ENCODE data around the gene ATP9A. TPM values are rescaled to one million over a fixed set of nuclear protein-coding genes. Genes with fewer than 3 reads are reported as not detected.
A peak's percentile ranks its signal among the peaks of the same experiment; 100 is the strongest.
"Not testable (repeated sequence)": the region's sequence is repeated elsewhere in the genome, so short reads cannot be mapped to it uniquely, and the experiment has no call there.

Gene ATP9A
- total RNA-seq, 1 donor from 2014 or later, result 88.1 TPM

- Mint-ChIP-seq H3K27me3 (no peaks in the 10 kb centered on the region), H3K4me1 (ENCODE audit: low read depth) (peaks cover 1% of the 10 kb centered on the region), H3K36me3 (ENCODE audit: insufficient read depth) (peaks cover 14% of the 10 kb centered on the region), H3K27ac (no peak overlapping the region), H3K4me3 (ENCODE audit: low read depth) (no peak overlapping the region), H3K9me3 (ENCODE audit: low read depth) (no peaks in the 10 kb centered on the region)
- DNase-seq (ENCODE audit: low spot score, unreplicated experiment), result no peak
- TF ChIP-seq, protein P1, sequence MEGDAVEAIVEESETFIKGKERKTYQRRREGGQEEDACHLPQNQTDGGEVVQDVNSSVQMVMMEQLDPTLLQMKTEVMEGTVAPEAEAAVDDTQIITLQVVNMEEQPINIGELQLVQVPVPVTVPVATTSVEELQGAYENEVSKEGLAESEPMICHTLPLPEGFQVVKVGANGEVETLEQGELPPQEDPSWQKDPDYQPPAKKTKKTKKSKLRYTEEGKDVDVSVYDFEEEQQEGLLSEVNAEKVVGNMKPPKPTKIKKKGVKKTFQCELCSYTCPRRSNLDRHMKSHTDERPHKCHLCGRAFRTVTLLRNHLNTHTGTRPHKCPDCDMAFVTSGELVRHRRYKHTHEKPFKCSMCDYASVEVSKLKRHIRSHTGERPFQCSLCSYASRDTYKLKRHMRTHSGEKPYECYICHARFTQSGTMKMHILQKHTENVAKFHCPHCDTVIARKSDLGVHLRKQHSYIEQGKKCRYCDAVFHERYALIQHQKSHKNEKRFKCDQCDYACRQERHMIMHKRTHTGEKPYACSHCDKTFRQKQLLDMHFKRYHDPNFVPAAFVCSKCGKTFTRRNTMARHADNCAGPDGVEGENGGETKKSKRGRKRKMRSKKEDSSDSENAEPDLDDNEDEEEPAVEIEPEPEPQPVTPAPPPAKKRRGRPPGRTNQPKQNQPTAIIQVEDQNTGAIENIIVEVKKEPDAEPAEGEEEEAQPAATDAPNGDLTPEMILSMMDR (IDR thresholded peaks at IDR 0.05; ENCODE audit: unreplicated experiment), result no peak
These were observed 107.2 kb downstream of the ATP9A start for GRCh38 chr20:51660672-51661608.

- H3K27me3 Mint-ChIP-seq, result no peaks in the 10 kb centered on the region
- H3K4me1 Mint-ChIP-seq (ENCODE audit: low read depth), result no peaks in the 10 kb centered on the region
- no peaks in the 10 kb centered on the region for H3K9me3 Mint-ChIP-seq (ENCODE audit: low read depth)
- peak overlapping the region; percentile 55 for H3K27ac Mint-ChIP-seq
- TF ChIP-seq, protein P1 (IDR thresholded peaks at IDR 0.05; ENCODE audit: unreplicated experiment), result no peak
- peaks cover 20% of the 10 kb centered on the region for H3K36me3 Mint-ChIP-seq (ENCODE audit: insufficient read depth)
- DNase-seq (ENCODE audit: low spot score, unreplicated experiment), result no peak
- H3K4me3 Mint-ChIP-seq (ENCODE audit: low read depth), result no peak overlapping the region
These were observed 108.6 kb downstream of the ATP9A start for GRCh38 chr20:51659491-51660050.

DNA sequence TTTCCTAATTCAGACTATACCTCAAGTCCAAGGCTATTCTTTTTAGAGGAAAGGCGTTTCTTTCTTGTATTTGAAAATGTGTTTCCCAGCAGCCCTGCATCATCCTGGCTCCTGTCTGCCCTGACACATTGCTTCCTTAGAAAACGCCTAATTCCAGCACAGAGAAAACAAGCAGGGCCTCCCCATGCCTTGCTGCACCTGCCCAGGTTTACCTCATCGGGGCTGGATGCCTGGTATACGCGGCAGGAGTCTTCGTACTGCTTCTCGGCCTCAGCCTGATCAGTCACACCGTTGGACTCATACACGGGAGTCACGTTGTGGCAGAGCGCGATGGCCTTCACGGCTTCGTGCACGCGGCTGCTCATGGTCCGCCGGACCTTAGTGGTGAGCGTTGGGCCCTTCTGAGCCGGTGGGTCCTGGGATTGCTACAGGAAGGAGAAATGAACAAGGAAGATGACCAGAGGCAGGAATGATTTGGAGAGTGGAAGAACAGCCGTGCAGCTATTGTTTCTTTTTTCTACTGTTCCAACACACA is 111.4 kb downstream of the ATP9A start:
- Mint-ChIP-seq H3K9me3 (ENCODE audit: low read depth) (no peaks in the 10 kb centered on the region), H3K27me3 (no peaks in the 10 kb centered on the region), H3K27ac (peak overlapping the region; percentile 46), H3K36me3 (ENCODE audit: insufficient read depth) (peaks cover 25% of the 10 kb centered on the region), H3K4me3 (ENCODE audit: low read depth) (no peak overlapping the region), H3K4me1 (ENCODE audit: low read depth) (no peaks in the 10 kb centered on the region)
- DNase-seq (ENCODE audit: low spot score, unreplicated experiment), result no peak
- TF ChIP-seq, protein P1 (IDR thresholded peaks at IDR 0.05; ENCODE audit: unreplicated experiment), result no peak

GRCh38 chr20:51656089-51656488 is 112.1 kb downstream of the ATP9A start:
- not testable (repeated sequence) for H3K27ac Mint-ChIP-seq; H3K4me3 Mint-ChIP-seq (ENCODE audit: low read depth); H3K4me1 Mint-ChIP-seq (ENCODE audit: low read depth); DNase-seq (ENCODE audit: low spot score, unreplicated experiment); H3K9me3 Mint-ChIP-seq (ENCODE audit: low read depth); H3K27me3 Mint-ChIP-seq
- peaks cover 27% of the 10 kb centered on the region for H3K36me3 Mint-ChIP-seq (ENCODE audit: insufficient read depth)

- no peak for DNase-seq (ENCODE audit: low spot score, unreplicated experiment)
- H3K4me3 Mint-ChIP-seq (ENCODE audit: low read depth), result no peak overlapping the region
- H3K9me3 Mint-ChIP-seq (ENCODE audit: low read depth), result no peaks in the 10 kb centered on the region
- H3K36me3 Mint-ChIP-seq (ENCODE audit: insufficient read depth), result peaks cover 27% of the 10 kb centered on the region
- no peaks in the 10 kb centered on the region for H3K4me1 Mint-ChIP-seq (ENCODE audit: low read depth)
- TF ChIP-seq, protein P1 (IDR thresholded peaks at IDR 0.05; ENCODE audit: unreplicated experiment), result no peak
- H3K27ac Mint-ChIP-seq, result no peak overlapping the region
- H3K27me3 Mint-ChIP-seq, result no peaks in the 10 kb centered on the region
These were observed 113.7 kb downstream of the ATP9A start for GRCh38 chr20:51654495-51654894.

Measured in progenitor cell of endocrine pancreas (in vitro differentiated cells).